Measurements from ENCODE around the gene MYO5C.
"Not testable (repeated sequence)": the region's sequence is repeated elsewhere in the genome, so short reads cannot be mapped to it uniquely, and the experiment has no call there.

Gene MYO5C

GRCh38 chr15:52238989-52239525, 56.5 kb downstream of the MYO5C start:
- DNase-seq: not testable (repeated sequence)

DNA sequence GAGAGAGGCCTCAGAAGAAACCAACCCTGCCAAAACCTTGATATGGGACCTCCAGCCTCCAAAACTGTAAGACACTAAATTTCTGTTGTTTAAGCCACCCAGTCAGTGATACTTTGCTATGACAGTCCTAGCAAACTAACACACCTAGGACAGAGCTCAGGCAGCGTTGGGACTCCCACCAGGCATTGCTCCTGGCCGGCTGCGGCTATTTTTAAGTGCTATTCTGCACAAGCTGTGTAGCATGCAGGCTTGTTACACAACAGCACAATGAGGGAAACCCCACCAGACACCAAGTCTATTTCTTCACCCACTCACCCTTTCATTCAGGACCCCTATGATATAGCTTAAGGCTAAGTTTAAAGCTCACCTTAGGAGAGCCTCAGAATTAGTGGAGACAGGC, 57.5 kb downstream of the MYO5C start:
- DNase-seq: no peak

- no peak for DNase-seq
Observed at GRCh38 chr15:52236013-52236412, 59.6 kb downstream of the MYO5C start.

- no peak for DNase-seq
Observed at GRCh38 chr15:52234596-52235541, 60.7 kb downstream of the MYO5C start.

DNA sequence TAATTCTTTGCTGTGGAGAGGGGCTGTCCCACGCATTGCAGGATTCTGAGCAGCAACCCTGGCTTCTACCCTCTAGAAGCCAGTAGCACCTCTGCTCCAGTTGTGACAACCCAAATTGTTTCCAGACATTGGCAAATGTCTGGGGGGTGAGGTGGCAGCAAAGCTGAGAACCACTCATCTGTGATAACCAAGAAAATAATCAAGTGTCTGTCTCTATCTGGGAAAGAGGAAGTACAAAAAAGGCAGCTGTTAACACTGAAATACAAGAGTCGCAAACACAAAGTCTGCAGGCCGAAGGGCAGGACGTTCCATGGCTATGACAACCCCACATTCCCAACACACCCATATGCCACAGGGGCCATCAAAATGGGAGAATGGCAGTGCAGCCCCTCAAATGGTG, 62.2 kb downstream of the MYO5C start:
- DNase-seq: no peak

DNA sequence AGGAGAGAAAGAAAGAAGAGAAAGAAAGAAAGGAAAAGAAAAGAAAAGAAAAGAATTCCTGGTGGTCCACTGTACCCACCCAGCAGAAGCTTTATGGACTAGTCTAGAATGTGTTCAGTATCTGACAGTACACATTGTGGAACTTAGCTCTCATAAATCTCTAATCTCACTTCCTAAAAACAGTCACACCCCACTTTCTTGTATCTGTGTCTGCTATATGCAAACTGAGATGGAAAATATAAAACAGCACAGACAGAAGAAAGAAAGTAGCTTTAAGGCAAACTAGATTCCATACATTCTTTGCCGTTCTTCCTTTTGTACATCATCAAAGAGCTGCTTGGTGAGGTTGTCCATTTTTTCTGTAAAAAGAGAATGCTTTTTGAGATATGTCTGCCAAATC, 63.3 kb downstream of the MYO5C start:
- DNase-seq: no peak

DNA sequence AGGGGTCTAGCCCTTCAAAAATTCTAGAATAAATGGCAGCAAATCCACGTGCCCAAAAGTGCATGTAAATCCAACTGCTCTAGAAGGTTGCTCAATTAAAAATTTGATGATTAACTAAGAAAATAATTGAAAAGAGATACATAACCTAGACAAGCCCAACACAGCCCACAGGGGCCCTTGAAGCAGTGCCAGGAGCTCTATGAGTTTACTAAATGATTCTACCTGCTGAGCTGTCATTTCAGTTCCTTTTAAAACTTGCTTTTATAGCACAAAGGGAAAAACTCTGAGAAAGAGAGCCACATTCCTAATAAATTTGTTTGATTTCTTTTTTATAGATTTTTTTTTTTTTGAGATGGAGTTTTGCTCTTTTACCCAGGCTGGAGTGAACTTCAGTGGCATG, 65.5 kb downstream of the MYO5C start:
- no peak for DNase-seq

DNA sequence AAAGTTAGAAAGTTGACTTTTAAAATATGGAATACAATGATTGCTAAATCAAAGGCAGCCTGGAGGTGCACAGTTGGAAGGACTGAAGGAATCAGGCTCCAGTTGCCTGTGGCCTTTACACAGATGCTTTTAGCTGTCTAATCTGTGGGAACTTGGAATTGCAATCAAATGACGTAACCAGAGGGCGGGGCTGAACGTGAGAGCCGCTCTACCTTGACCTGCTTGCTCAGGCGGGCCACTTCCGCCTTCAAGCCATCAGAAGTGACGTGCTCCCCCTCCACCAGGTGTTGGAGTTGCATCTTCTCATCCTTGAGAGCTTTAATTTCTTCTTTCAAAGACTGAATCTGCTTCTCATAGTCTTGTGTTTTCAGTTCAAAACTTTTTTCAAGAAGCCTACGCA, 66.7 kb downstream of the MYO5C start:
- no peak for DNase-seq

DNA sequence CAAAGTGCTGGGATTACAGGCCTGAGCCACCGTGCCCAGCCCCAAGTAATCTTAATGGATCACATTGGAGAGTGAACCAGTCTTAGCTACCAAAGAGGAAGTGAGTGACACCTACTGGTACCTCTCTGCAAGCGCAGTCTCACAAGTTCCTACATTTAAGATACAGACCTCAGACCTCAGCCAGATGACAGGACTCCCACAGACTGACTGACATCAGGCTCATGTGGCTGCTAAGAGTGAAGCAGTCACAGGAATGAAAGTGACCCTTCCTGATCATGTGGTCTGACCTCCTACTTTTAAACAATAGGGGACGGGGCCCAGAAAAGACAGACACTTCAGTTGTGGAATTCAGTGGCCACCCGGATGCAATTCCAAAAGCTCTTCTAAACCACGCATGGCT, 68.1 kb downstream of the MYO5C start:
- peak; percentile 76 for DNase-seq

GRCh38 chr15:52225230-52225629, 70.4 kb downstream of the MYO5C start:
- DNase-seq: no peak

DNA sequence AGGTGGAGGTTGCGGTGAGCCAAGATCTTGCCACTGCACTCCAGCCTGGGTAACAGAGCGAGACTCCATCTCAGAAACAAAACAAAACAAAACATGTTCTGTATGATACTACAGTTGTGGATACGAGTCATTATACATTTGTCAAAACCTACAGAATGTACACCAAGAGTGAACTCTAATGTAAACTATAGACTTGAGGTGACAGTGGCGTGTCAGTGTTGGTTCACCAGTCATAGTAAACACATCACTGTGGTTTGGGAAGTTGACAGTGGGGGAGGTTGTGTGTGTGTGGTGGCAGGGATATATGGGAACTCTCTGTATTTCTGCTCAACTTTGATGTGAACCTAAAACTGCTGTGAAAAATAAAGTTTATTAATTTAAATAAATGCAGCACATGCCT, 71.4 kb downstream of the MYO5C start:
- DNase-seq: no peak

DNA sequence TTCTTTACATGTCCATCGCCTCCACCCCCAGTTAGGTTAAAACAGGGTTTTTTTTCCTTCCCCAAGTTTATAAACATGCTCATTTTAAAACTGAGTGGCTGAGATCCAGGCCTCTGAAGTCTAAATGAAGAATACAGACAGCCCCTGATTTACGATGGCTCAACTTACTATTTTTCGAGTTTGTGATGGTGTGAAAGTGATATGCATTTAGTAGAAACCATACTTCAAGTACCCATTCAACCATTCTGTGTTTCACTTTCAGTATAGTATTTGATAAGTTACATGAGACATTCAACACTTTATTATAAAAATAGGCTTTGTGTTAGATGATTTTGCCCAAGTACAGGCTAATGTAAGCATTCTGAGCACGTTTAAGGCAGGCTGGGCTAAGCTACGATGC, 73.9 kb downstream of the MYO5C start:
- DNase-seq: no peak

DNA sequence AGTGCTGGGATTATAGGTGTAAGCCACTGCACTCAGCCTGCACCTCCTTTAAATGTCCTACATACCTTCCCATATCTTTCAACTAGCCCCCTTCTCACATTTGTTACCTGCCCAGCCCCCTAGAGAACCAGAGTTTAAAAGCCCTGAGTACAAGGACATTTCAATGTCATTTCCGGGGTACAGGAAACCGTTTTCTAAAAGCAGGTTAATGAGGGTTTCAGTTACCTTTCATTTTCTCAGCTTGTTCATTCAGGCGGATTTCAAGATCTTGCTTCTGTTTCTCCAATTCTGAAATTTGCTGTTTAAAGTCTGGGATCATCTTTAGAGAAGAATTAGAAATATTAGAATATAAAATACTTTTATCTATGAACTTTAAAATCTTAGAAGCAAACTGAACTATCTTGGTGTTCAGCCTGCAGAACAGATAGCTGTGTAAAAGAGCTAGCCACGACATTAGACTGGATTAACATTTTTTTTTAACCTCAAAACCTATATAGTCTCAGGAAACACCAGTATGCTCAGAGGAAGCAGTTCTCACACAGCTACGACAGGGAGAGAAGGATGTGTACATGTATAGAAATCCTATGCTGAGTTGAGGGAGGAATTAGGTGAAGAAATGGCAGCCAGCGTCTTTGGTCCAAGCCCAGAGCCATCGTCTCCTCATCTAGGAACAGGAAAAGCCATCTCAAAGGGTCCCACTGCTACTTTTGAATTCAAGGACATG, 74.5 kb downstream of the MYO5C start:
- no peak for DNase-seq

DNA sequence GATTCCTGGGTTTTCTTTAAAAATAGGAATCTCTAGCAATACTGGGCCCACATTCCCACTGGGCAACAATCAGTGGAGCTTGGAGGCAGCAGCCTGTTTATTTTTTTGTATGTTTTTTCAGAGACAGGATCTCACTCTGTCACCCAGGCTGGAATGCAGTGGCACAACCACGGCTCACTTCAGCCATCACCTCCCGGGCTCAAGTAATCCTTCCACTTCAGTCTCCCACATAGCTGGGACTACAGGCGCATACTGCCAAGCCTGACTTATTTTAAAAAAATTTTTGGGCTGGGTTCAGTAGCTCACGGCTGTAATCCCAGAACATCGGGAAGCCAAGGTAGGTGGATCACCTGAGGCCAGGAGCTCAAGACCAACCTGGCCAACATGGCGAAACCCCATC, 75.4 kb downstream of the MYO5C start:
- no peak for DNase-seq

GRCh38 chr15:52218816-52219215, 76.8 kb downstream of the MYO5C start:
- DNase-seq: no peak

DNA sequence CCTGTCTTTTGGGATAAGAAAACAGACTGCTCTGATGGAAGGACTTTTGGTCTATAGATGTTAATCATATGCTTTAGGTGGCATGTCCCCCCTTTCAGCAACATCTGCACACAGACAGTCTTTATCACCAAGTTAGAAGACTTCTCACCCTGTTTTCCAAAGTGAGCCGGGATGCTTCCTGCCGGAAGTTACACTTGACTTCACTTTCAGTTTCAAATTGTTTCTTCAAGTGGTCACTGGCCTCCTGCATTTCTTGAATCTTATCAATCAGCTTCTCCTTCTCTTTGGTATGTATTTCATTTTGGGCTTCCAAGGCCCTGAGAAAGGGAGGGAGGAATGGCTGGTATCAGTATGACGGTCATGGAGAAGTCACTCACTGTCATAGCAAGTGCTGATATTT, 77.2 kb downstream of the MYO5C start:
- DNase-seq: no peak

GRCh38 chr15:52217186-52217585, 78.4 kb downstream of the MYO5C start:
- no peak for DNase-seq

GRCh38 chr15:52214553-52214952, 81.1 kb downstream of the MYO5C start:
- DNase-seq: no peak

GRCh38 chr15:52213206-52213605, 82.4 kb downstream of the MYO5C start:
- DNase-seq: no peak

GRCh38 chr15:52208306-52208946, 87.2 kb downstream of the MYO5C start:
- peak; percentile 69 for DNase-seq

DNA sequence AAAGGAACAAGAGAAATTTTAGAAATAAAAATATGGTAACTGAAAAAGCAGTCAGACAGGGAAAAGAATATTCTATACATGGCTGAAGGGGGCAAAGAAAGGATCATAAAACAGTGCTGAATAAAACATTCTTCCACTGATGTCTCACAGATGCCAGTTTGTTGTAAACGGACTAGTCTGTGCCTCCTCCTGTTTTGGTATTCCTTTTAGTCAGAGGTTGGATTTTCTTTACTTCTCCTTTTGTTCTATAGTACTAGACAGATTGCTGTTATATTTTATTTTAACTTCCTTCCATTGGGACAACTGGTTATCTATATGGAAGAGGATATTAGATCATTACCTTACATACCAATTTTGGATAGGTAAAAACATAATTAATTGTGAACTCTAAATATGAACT, 88.4 kb downstream of the MYO5C start:
- DNase-seq: no peak

DNA sequence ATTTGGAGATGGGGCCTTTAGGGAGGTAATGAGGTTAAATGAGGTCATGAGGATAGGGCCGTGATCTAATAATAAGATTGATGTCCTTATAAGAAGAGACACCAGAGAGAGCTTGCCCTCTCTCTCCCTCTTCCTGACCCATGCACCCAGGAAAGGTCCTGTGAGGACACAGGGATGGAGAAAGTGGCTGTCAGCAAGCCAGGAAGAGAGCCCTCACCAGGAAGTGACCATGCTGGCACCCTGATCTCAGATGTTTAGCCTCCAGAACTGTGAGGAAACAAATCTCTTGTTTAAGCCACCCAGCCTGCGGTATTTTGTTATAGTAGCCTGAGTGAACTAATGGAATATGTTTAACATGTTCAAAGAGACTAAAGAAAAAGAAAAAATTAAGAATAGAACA, 89.2 kb downstream of the MYO5C start:
- DNase-seq: no peak

DNA sequence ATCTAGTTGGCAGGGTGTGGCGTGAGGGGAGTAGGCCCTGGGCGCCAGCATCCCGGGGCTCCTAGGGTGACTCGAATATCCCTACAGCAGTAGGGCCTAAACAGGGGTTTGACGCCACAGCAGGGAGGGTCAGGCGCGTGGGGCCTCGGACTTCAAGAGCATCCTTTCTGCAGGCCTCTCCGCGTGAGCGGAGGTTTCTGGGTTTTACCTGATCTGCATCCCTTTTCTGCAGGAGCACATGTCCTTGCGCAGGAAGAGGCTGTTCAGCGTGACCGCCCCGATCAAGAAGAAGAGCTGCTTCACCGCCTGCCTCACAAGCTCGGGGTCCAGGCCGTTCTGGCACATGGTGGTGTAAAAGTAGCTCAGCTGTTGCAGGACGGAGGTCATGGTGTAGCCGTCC, 90.9 kb downstream of the MYO5C start:
- no peak for DNase-seq
